Pulmonary artery endothelial cell (primary cell): Measurements from ENCODE around the gene RHOXF2. TPM values are rescaled to one million over a fixed set of nuclear protein-coding genes. Genes with fewer than 3 reads are reported as not detected.

Experiments used
- DNase-seq: peaks from one replicate; pipeline ENCODE4 v3.0.0-alpha.2; 2011; ENCODE audit warnings: low read depth, low spot score
- total RNA-seq: library from RNA; depleted of rRNA; stranded (reverse); fragments of >200 nt; gene quantifications from 2 replicates; pipeline ENCODE4 v1.2.3, GENCODE V29; 2014

RHOXF2 gene
- total RNA-seq, 1 donor from 2014 or later, result not detected

DNA sequence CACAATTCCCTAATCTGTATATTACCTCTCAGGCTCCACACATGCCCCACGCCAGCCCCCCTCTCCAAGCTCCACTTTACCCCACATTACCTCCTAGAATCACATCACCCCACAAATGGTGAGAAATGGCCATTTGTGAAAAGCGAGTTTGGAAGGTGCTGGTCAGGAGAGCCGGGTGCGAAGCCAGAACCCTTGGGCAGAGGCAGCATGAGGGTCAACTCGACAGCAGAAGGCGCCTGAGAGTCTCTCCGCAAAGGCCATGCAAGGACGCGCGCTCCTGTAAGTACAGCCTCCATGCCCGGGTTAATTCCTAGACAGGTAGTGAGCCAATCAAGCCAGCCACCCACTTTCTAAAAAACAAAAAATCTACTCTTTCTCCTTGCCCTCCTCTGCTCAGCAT is 42.4 kb downstream of the RHOXF2 start:
- DNase-seq, result no peak

- no peak for DNase-seq
Measured at GRCh38 chrX:120205816-120206753, 47.7 kb downstream of the RHOXF2 start.

DNA sequence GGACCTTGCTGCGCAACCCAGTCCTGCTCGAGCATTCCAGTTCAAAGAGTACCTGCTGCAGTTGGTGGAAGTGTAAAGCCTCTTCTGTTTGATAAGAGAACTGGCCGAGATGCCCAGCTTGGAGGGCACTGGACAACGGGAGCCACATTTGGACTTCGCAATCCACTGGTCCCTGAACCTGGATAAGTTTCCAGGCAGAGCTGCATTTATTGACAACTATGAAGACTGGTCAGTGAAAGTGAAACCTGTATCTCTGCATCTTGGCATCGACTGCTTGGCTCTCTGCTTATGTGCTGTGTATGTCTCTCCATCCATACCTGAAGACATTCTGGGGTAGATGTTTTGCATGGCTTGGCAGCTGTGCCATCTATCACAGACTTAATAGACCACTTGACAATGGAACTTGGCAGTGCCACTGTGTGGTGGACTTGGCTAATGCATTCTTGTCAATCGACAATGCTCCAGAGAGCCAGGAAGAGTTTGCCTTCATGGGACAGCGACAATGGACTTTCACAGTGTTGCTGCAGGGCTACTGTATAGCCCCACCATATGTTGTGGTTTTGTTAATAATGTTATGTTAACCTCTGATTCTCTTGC is 48.7 kb downstream of the RHOXF2 start:
- no peak for DNase-seq

DNA sequence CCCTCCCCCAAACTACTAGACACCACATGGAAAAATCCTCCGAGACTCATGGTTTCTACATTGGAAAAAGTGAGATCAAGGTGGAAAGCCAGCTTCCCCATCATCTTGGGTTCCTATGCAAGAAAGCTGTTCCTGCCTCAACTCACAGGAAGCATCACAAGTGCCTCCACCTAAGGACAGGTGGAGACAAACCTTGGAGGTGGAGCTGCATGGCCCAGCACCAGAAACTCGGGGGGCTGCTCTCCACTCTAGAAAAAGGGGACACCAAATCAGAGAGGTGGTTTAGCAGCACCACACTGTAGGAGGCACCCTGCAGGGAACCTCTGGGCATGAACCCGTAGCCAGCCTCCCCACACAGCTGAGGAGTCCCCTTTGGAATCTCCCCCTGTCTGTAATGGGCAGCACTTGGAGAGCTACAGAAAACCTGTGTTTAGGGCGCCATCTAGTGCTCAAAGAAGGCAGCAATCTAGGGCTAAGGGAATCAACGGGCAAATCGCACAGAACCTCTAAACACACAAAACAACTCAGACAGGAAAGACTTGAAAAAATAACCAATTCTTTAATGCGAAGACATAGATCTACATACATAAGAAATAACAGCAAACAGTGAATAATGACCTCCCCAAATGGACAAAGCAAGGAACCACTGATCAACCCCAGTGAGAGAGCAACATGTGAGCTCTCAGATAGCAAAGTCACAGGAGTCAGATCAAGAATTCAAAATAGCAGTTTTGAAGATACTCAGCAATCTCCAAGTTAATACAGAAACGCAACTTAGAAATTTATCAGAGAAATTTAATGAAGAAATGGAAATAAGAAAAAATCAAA is 55.2 kb downstream of the RHOXF2 start:
- DNase-seq, result peak; percentile 8

Other genes with a start within 250 kb of the RHOXF2 start
- gene NKAP, start 214.9 kb upstream of the RHOXF2 start, total RNA-seq, result 3.7 and 4.1 TPM in 2 replicates
- not detected in 2 replicates for gene RHOXF2B, start 80.9 kb upstream of the RHOXF2 start, total RNA-seq
- not detected in 2 replicates for gene RHOXF1, start 42.7 kb upstream of the RHOXF2 start, total RNA-seq
- 15.9 and 16.7 TPM in 2 replicates for gene ZBTB33, start 92.2 kb downstream of the RHOXF2 start, total RNA-seq
- not detected in 2 replicates for gene TMEM255A, start 152.8 kb downstream of the RHOXF2 start, total RNA-seq
- gene ATP1B4, start 203.5 kb downstream of the RHOXF2 start, total RNA-seq, result not detected in 2 replicates